ENCODE results near the gene CSN3.

- TF ChIP-seq BHLHE40 (IDR thresholded peaks at IDR 0.05; ENCODE audit: borderline replicate concordance): no peak
- no peak for TF ChIP-seq SP1 (IDR thresholded peaks at IDR 0.05)
- TF ChIP-seq FOXA1 (IDR thresholded peaks at IDR 0.05): no peak
- no peak for TF ChIP-seq CTBP1 (IDR thresholded peaks at IDR 0.05; ENCODE audit: borderline replicate concordance)
- TF ChIP-seq ARNT (IDR thresholded peaks at IDR 0.05): no peak
- no peak for TF ChIP-seq L3MBTL2 (conservative IDR thresholded peaks at IDR 0.05)
- no peak for TF ChIP-seq FOXK2 (IDR thresholded peaks at IDR 0.05)
These were observed 57.8 kb downstream of the CSN3 start for GRCh38 chr4:70300215-70300614.

Data from HEK293T (cell line).